HG02623 (cell line): ENCODE results near the gene NOP56.

Source experiments
- ATAC-seq: cut with Tn5 transposase; IDR thresholded peaks from one replicate; pipeline ENCODE4 v1.9.1; 2021; ENCODE audit warnings: moderate library complexity; ENCODE audit not compliant: unreplicated experiment

NOP56 gene, protein sequence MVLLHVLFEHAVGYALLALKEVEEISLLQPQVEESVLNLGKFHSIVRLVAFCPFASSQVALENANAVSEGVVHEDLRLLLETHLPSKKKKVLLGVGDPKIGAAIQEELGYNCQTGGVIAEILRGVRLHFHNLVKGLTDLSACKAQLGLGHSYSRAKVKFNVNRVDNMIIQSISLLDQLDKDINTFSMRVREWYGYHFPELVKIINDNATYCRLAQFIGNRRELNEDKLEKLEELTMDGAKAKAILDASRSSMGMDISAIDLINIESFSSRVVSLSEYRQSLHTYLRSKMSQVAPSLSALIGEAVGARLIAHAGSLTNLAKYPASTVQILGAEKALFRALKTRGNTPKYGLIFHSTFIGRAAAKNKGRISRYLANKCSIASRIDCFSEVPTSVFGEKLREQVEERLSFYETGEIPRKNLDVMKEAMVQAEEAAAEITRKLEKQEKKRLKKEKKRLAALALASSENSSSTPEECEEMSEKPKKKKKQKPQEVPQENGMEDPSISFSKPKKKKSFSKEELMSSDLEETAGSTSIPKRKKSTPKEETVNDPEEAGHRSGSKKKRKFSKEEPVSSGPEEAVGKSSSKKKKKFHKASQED

DNA sequence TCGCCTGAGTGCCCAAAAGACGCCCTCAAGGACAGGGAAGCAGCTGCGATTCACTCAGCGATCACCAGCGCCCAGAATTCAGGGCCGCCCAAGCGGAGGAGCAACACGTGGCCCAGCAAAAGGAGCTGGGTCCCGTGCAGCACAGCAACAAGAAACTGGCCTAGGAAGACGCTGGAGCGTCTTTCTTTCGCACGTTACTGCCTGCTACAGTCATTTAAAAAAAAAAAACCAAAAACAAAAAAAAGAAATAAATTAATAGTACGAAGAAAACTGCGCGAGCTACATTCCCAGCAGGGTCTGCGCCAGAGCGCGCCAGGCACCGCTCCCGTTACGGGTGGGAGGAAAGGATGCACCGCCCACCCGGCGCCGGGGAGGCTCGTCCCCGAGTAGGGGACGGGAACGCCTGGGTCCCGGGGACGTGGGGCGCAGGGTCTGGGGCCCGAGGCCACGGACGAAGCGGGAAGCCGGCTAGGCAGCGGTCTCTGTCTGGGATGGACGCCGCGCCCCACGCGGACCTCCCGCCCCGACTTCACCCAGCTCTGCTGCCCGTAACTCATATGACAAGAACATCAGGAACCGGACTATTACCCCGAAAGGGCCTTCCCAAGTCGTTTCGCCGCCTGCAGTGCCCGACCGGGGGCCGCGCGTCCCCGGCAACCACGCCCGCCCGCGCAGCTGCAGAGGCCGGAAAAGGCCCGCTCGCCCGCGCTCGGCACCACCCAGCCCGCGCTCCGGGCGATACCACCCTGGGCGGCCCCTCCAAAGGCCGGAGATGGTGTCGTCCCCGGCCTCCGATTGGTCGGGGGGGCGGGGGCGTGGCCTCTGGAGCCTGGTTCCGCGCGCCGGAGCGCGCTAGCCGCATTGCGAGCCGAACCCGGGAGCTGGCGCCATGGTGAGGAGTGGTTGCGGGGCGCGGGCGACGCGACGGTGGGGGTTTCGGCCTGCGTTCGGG lies at the start of gene NOP56:
Gene NOP56, plus strand, starts transcription at position 861 of the 952 bp plus-strand sequence. Its CDS starts 29 bp downstream, at position 890.
- peak; percentile 76 for ATAC-seq

DNA sequence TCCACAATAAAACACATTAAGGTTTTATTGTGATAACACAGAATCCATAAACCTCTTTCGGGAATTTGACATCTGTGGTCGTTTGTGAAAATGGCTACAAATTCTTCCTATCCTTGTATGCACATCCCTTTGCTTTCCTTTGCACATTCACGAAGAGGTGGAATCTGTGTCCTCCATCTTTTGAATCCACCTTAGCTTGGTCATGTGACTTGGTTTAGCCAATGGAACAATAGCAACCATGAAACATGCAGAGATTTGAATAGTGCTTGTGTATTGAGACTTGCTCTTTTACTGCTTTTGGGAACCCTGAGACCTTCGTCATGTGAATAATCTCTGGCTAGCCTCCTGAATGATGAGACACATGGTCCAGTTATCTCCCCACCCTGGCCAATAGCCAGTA lies 49.7 kb upstream of the NOP56 start:
- no peak for ATAC-seq

DNA sequence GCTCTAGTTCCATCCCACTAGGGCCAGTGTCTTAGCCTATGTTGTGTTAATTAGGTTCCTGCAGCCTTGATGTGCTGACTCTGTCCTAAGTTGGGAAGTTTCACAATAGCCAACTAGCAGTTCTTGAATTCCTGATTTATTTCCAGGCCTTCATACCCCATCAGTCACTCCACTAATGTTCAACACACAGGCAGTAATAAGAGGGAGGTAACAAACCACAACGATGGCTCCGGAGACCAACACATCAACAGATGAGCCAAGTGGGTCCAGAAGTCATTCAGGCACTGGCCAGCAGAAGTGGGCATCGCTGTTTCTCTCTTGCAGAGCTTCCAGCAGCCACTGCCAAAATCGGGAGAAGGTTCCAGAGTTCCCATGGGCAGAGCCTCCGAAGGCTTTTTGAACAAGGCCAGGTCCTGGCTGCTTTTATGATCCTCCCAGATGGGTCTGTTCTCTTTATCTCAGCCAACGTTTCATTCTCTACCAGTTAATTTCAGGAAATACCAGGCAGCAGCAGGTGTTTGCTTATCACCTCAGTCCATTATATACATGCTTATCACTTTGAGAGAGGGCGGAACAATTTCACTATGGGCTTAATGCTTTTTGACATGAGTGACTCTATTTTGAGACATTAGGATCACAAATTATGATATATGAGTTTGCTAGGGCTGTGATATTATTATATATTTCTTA lies 48.5 kb upstream of the NOP56 start:
- ATAC-seq, result no peak

DNA sequence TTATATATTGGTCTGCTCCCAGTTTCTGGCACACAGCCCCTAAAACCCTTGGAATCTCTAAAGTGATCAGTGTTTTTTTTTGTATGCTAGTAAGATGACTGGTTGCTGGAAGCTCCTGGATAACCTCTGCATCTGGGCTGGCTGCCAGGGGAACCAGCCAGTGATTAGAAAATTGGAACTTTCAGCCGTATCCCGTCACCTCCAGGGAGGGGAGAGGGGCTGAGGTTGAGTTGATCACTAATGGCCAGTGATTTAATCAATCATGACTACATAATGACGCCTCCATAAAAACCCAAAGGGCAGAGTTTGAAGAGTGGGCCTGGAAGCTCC lies 48.0 kb upstream of the NOP56 start:
- no peak for ATAC-seq

DNA sequence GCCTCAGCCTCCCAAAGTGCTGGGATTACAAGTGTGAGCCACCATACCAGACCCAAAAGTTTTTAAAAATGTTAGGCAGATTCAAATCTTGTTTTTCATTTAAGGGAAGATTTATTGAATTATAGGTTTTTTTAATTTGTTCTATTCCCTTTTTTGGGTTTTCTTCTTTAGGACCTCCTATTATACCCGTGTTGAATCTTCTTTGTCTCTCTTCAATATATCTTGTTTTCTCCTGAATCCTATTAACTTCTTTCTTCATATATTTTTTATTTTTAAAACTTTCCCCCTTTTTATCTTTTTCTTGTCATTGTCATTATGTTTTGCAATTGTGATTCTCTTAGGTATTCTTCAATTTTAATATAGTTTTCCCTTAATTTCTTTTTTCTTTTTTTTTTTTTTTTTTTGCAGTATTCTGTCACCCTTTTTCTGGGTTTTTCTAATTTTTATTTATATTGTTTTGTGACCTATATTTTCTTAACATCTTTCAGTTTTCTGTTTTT lies 45.9 kb upstream of the NOP56 start:
- no peak for ATAC-seq

DNA sequence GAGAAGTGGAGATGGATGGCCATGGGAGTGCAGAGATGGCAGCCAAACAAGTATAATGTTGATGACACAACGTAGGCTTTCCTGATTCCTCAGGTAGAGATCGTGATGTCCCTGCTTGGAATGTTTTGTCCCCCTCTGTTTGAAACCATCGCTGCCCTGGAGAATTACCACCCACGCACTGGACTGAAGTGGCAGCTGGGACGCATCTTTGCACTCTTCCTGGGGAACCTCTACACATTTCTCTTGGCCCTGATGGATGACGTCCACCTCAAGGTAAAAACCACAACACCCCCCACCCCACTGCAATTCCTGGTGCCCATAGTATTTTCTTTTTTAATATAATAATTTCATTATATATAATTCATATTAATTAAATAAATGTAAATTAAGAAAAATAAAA lies 42.1 kb upstream of the NOP56 start:
- ATAC-seq, result no peak

DNA sequence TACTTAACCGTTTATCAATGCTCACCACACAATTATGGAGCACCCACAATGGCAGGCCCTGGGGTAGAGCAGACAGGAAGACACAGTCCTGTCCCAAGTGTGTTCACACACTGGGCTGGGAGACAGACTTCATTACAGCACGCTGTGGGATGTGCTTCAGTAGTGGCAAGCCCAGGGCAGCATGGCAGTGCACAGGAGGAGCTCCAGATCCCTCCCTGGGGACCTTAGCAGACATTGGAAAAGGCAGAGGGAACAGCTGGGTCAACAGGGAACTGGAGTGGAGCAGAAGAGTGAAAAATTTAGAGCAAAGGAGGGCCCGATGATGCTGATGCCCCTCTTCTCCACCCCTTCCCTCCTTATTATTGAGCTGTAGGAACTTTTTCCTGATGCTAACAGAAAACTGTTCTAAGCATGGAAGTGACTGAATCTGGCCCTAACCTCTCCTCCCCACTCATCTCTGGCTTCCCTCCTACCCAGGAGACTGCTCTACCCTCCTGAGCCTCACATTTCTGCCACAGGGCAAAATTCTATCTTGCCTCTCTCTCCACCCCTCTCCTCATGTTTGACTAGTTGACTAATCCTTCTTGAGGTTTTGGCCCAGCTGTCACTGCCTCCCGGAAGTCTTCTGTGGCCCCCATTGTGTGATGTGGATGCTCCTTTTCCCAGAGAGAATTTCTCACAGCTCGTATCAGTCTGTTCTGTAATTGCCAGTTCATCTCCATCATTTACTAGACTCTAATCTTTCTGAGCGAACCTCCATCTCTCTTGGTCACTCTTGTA lies 41.3 kb upstream of the NOP56 start:
- no peak for ATAC-seq

DNA sequence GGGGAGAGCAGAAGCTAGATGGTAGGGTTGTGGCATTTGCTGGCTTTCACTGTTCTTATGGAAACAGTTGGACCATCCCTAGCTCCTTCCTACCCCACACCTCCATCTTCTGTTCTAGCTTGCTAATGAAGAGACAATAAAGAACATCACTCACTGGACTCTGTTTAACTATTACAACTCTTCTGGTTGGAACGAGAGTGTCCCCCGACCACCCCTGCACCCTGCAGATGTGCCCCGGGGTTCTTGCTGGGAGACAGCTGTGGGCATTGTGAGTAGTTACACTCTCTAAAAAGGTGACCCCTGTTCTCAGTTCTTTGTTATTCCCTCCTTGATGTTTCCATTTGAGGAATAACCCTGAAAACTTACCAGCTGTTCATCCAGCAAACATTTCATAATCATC lies 40.4 kb upstream of the NOP56 start:
- ATAC-seq, result no peak

DNA sequence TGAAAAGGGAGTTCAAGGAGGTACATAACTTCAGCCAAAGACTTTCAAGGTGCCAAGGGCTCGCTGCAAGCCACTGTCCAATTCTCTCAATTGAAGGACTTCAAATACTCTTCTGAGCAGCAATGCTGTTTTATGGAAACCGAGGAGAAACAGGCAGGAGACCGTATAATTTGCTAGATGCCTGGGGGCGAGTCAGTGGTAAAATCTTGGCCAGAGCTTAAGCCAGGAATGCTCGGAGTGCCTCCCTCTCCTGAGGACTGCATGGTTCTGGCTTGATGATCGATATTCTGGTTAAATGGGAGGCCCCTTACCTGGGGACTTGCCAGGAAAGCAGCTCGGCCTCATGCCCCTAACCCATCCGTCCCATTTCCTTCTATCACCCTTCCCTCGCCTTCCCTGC lies 35.8 kb upstream of the NOP56 start:
- no peak for ATAC-seq

DNA sequence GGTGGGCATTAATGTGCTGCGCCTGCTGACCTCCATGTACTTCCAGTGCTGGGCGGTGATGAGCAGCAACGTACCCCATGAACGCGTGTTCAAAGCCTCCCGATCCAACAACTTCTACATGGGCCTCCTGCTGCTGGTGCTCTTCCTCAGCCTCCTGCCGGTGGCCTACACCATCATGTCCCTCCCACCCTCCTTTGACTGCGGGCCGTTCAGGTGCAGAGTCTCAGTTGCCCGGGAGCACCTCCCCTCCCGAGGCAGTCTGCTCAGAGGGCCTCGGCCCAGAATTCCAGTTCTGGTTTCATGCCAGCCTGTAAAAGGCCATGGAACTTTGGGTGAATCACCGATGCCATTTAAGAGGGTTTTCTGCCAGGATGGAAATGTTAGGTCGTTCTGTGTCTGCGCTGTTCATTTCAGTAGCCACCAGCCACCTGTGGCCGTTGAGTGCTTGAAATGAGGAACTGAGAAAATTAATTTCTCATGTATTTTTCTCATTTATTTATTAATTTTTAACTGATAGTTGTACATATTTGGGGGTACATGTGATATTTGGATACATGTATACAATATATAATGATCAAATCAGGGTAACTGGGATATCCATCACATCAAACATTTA lies 35.2 kb upstream of the NOP56 start:
- ATAC-seq, result no peak

DNA sequence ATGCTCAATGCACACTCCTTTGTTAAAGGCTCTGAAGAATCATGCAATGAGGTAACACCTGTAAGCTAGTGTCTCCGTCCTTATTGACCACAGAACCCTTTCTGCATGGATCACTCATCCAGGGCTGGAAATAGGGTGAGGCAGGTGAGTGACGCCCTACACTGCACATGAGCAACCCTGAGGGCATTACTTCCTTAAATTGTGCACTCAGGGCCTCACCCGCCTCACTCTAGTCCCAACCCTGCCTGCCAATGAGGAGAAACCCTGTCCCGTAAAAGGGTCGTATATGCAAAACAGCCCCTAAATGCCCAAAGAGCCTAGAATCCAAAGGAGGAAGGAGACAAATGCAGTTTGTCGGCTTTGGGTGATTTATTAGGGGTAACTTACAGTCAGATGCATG lies 33.6 kb upstream of the NOP56 start:
- no peak for ATAC-seq

DNA sequence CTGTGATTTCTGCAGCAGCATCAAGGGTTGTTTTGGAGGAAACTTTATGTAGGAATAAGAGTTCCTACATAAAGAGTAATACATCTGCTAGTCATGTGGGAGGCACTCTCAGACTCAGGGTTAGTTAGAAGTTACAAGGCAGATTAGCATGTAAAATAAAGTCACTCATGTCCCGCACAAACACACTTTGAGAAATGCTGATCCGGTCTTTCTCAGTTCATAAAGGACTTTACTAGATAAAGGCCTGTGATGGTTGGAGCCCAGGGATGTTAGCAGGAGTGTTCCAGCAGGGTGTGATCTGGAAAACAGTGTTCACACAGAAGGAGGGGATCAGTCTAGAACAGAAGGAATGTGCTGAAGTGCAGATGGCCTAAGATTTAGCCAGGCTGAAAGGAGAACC lies 33.1 kb upstream of the NOP56 start:
- ATAC-seq, result no peak

DNA sequence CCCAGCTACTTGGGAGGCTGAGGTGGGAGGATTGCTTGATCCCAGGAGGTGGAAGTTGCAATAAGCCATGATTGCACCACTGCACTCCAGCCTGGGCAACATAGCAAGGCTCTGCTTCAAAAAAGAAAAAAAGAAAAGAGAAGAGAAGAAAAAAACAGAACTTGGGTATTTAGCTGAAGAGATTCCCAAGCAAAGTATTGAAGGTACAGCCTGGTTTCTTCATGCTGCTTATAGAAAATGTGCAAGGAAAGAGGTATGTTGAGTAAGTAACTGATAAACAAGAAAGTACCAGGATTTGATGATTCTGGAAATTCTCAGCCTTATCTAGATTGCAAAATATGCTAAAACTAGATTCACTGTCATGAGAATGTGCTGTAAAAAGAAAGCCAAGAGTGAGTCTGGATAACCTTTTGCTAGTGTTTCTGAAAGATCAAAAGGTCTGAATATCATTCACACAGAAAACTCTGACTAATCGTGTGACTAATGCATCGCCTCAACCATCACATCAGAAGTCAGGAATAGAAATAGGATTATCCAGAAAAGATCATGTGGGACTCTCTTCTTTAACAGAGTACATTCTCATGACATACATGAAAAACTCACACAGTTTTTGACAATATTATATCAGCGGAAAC lies 32.4 kb upstream of the NOP56 start:
- no peak for ATAC-seq

DNA sequence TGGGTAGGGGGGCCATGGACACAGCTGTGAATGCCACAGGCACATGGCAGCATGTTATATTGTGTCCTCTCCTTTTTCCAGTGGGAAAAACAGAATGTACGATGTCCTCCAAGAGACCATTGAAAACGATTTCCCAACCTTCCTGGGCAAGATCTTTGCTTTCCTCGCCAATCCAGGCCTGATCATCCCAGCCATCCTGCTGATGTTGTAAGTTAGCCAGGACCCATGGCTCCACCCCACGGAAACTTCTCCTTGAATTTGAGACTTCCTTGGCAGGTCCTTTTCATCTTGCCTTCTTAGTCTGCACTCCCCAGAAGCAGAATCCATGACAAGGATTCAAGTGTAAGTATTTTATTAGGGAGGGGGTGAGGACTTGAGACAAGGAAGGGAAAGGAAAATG lies 28.2 kb upstream of the NOP56 start:
- ATAC-seq, result no peak

DNA sequence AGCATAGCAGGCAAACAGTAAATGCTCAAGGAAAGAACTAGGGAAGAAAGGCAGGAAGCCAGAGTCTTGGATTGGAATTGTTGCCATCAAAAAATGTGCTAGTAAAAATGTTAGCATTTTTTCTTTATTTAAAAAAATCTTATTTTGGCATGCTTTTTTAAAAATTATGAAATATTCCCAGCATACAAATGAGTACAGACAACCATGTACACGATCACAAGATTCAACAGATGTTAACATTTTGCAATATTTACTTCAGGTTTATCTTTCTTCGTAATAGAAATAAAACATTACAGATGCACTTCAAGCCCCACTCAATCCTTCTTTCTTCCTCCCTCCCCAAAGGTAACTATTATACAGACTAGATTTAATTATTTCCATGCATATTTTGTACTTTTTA lies 27.4 kb upstream of the NOP56 start:
- no peak for ATAC-seq

DNA sequence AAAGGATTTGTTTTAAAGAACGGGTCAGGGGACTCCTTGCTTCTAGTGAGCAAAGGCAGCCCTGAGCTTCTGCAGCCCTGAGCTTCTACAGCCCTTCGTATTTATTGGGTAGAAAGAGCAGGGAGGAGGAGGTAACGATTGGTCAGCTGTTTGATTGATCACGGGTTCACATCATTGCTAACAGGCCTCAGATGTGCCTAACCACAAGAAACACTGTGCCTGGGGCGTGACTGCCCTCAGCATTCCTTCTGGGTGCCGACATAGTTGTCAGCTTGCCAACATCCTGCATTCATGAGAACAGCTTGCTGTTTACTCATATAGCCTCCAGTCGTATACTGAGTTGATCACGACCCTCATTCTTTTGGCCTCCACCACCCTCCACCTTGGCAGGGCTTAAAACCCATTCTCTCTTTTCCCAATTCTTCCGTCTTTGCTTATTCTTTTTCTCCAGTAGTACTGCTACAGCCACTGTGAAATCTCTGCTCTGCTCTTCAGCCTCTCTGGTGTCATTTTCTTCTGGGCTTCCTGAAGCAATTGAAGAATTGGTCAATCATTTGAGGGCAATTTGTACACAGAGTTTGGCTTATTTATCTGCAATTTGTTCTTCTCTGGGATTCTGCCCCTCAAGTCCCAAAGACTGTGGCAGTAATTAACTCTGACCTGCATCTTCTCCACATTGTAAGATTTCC lies 25.4 kb upstream of the NOP56 start:
- ATAC-seq, result no peak

DNA sequence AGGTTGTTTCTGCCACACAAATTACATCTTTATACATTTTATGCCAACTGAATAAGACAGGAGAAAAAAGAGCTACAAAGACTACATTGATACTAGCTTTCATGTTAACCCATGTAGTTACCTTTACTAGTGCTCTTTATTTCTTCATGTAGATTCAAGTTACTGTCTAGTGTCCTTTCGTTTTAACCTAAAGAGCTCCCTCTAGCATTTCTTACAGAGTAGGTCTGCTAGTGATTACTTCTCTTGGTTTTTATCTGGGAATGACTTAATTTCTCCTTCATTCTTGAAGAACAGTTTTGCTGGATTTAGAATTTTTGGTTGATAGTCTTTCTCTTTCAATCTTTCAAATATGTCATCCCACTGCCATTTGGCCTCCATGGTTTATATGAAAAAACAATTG lies 21.2 kb upstream of the NOP56 start:
- no peak for ATAC-seq

DNA sequence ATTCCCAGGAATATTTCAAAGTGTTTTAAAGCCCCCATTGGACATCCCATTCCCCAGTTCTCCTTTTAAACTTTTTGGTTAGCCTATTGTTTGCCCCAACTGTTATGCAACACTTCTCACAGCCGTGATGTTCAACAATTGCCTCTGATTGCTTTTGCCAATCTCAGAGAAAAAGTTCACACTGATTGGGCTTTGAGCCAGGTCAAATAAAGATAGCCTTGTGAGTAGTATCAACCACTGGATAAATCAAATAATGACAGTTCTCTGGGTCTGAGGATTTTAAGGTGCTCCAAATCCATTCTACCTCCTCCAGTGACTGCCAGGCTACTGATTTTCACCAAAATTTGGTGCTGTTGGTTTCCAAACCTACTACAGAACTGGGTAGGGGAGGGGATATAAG lies 19.1 kb upstream of the NOP56 start:
- ATAC-seq, result no peak

DNA sequence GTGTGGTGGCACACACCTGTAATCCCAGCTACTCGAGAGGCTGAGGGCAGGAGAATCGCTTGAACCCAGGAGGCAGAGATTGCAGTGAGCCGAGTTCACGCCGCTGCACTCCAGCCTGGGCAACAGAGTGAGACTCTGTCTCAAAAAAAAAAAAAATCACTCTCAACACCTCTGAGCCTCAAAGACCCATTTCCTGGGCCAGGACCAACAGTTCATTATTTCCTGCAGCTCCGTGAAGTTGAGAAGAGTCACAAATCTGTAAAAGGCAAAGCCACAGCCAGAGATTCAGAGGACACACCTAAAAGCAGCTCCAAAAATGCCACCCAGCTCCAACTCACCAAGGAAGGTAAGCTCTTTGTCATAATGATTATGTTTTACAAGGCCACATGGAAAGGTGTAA lies 15.2 kb upstream of the NOP56 start:
- ATAC-seq, result no peak
